GM13976 (cell line): ENCODE results near the gene APLN.

Experiments used
- DNase-seq: peaks from one replicate; pipeline ENCODE4 v3.0.0; 2012; ENCODE audit warnings: low spot score
- CTCF ChIP-seq: IDR thresholded peaks from 2 replicates; pipeline ENCODE4 v1.5.1; 2012; ENCODE audit warnings: borderline replicate concordance, mild to moderate bottlenecking; ENCODE audit not compliant: insufficient read depth; ENCODE audit errors: extremely low read depth, missing control alignments, control extremely low read depth
- in situ Hi-C: fragments of 300-500 bp; cut with MboI; formaldehyde crosslinking; loops from one replicate; pipeline ENCODE4 v1.12.0; 2022; ENCODE audit warnings: low sequenced_read_pairs, mixed read lengths, inconsistent platforms; ENCODE audit not compliant: unreplicated experiment

Gene APLN, protein sequence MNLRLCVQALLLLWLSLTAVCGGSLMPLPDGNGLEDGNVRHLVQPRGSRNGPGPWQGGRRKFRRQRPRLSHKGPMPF

DNA sequence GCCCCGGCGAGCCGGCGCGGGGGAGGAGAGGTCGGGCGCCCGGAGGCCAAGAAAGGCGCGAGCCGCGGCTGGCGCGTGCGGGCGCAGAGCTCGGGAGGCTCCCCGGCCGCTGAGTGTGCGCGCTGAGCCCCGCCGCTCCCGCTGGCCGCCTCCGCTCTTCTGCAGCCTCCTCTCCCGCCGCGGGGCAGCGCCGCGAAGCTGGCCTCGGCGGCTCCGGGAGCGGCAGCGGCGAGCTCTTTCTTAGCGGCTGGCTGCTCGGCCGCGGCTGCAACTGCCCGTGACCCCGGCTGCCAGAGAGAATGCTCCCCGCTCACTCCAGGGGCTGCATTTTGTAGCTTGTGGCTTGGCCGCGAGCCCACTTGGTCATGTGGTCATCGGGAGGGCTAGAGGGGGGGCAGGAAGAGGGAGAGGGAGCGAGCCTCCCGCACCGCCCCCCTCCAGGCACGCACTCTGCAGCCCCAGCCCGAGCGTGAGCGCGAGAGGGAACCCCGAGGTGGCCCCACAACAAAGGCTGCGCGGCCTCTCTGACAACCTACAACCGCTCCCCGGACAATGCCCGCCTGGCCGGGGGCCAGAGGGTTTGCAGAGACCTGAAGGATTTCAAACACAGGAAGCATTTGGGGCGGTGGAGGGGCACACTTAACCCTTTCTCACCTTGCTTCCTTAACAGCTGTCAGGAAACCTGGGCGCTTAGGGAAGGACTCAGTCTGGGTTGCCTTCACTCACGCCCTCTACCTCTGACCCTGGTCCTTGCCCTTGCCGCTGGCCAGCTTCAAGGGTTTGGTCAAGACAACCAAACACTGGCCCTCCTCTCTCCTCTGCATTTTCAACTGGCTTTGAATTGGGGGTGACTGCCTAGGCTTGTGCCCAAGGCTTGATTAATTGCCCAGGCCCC lies at the start of gene APLN:
Gene APLN (minus strand): TSS at position 305 of the 895 bp plus-strand sequence. CDS start 326 bp downstream, outside the sequence.
- no peak for TF ChIP-seq CTCF
- DNase-seq: no peak
- in situ Hi-C loops: no loop called here

DNA sequence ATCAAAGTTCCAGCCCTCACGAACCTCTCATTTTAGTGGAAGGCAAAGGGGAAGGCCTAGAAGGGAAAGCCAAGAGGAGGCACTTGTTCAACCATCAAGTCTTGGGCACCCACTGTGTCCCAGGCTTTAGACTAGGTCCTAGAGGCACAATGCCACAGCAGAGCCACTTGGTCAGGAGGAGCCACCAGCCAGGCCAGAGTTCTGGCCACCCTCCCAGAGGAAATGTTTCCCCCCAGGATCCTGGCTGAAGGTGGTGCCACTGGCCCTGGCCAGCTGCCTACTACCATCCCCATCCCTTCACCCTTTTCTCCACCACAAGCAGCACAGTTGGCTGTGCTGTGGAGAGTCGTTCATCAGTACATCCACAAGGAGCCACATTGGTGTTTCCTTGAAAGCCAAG lies 49.7 kb upstream of the APLN start:
- TF ChIP-seq CTCF: no peak
- in situ Hi-C loops: no loop called here
- no peak for DNase-seq

GRCh38 chrX:129701624-129702069 lies 46.9 kb upstream of the APLN start:
- no peak for TF ChIP-seq CTCF
- in situ Hi-C loops: no loop called here
- no peak for DNase-seq

DNA sequence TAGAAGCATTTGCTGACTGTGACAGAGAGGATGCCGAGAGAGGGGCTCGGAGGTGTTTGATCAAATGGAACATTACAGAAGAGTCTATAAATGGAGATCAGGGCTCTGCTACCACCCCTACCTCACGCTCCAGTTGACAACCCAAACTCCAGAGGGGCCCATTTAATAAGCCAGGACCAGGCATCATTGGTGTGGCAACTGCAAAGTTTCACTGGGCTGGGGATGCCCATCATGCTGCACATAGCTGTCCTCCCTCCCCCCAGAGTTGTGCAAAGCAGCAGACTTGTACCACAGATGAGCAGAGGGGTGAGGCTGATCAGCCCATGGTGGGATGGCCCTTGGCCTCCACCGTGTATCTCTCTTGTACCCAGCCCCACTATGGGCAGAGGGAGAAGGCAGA lies 45.8 kb upstream of the APLN start:
- DNase-seq: no peak
- in situ Hi-C loops: no loop called here
- no peak for TF ChIP-seq CTCF

DNA sequence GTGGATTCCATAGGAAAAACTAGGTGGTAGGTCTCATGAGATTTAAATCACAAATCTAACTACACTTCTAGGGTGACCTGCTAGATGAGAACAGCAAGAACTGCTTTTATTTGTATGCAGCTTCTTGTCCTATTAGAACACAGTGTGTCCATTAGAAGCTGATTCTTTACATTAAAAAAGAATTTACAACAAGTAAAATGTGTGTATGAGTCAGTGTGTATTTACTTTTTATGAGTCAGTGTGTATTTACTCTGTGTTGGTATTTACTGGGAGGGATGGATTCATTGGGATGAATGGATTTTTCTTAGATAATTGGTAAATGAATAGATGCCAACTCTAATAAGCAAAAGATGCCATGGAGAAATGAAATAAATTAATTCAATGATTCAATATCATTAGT lies 43.4 kb upstream of the APLN start:
- in situ Hi-C loops: no loop called here
- no peak for DNase-seq
- TF ChIP-seq CTCF: no peak

DNA sequence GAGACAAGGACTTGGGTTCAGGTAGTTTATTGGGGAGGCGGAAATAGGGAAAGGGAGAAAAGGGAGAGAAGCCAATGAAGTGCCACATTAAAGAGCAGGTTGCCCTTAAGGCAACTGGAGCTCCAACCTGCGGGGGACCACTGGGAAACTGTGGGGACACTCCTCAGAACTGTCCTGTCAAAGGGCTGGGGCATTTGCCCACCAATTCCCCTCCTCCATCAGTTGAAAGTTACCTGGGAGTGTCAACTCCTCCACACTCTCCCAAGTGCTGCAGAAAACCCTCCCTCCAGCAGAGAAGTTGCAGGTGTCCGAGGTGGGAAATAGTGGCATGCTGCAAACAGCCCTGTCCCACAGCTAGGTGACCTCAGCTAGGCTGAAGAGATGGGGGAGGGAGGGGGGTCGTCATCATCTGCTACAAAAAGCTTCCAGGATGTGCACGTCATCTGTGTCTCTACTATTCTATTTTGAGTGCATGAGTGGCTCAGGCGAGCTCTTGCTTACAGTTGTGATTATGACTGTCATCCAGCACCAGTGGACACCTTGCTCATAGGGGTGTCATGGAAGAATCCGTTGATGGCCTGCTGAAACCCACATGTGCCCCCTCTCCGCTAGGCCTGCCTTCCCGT lies 42.6 kb upstream of the APLN start:
- no peak for TF ChIP-seq CTCF
- in situ Hi-C loops: no loop called here

More for the DNA sequence above, 42.6 kb upstream of the APLN start:
- DNase-seq: no peak
